ENCODE measurements around the gene MFF. TPM values are rescaled to one million over a fixed set of nuclear protein-coding genes. Genes with fewer than 3 reads are reported as not detected.

Gene MFF
- total RNA-seq (2022; extraction: Qiagen RNA extraction; ENCODE audit: low read depth) = 105 to 128 TPM (median 116 TPM) in 5 replicates

GRCh38 chr2:227324995-227325838 lies at the start of gene MFF:
MFF (plus strand) TSS chr2:227325251; CDS start chr2:227330666, 5,415 bp downstream.

GRCh38 chr2:227379095-227379494 lies 54.0 kb downstream of the MFF start, which contains the start of gene TM4SF20:
TM4SF20 (minus strand) TSS chr2:227379306; CDS start chr2:227379268, 38 bp downstream.

GRCh38 chr2:227387583-227387982 lies 62.5 kb downstream of the MFF start, which contains the start of gene SCYGR1:
SCYGR1 (minus strand) TSS chr2:227387949; CDS start chr2:227387949, 0 bp downstream.

Other genes with a start within 250 kb of the MFF start
- gene COL4A4, start 161.0 kb upstream of the MFF start, total RNA-seq (2022; extraction: Qiagen RNA extraction; ENCODE audit: low read depth) = 1.0 to 2.3 TPM (median 1.3 TPM) in 5 replicates
- gene COL4A3, start 160.6 kb upstream of the MFF start, total RNA-seq (2022; extraction: Qiagen RNA extraction; ENCODE audit: low read depth) = 0.33 to 1.1 TPM (median 0.67 TPM) in 5 replicates
- gene TM4SF20, start 54.1 kb downstream of the MFF start, total RNA-seq (2022; extraction: Qiagen RNA extraction; ENCODE audit: low read depth) = 6.4 to 10.7 TPM (median 9.8 TPM) in 5 replicates
- gene SCYGR1, start 62.7 kb downstream of the MFF start, total RNA-seq (2022; extraction: Qiagen RNA extraction; ENCODE audit: low read depth) = not detected in 5 replicates
- gene AGFG1, start 146.9 kb downstream of the MFF start, total RNA-seq (2022; extraction: Qiagen RNA extraction; ENCODE audit: low read depth) = 99.3 to 133 TPM (median 123 TPM) in 5 replicates

Measured in A549 treated with RU486 at 1 μM for 4 hours (cell line).